Cerebellar nuclear complex (tissue), 1 donor: ENCODE results near the gene CIZ1.
A peak's percentile ranks its signal among the peaks of the same experiment; 100 is the strongest.
"Not testable (repeated sequence)": the region's sequence is repeated elsewhere in the genome, so short reads cannot be mapped to it uniquely, and the experiment has no call there.

ENCODE experiments used
- DNase-seq, 2 experiments: peaks; one replicate each; lab custom pipeline; 2025; lab: John Stamatoyannopoulos, UW

The CIZ1 gene

DNA sequence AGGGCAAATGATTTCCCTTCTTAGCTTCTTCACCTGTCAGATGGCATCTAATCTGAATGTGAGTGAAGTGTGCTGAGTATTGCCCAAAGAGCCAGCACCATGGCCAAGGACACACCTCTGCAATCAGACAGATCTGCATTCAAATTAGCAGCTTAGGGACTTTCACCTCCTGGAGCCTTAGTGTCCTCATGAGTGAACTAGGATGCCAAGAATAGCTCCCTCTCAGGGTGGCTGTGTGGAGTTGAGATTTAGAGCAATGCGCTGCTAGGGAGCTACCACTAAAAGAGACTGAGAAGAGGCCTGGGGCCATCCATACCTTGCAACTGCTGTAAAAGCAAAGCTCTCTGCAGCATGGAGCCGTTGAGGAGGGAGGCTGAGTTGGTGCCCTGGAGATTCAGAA lies 1.4 kb downstream of the CIZ1 start:
- no peak for DNase-seq

DNA sequence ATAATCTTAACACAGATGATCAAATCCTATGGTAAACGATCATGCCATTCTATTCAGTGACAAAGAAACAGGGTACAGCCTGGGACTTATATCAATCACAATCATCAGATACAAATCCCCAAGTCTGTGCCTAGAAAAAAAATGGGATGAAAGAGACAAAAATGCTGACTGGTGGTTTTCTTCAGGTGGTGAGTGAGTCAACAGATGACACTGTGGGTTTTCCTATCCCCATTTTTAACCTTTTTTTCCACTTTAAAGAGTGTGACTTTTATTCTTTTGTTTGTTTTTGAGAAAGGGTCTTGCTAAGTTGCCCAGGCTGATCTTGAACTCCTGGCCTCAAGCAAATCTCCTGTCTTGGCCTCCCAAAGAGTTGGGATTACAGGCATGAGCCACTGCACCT lies 3.2 kb downstream of the CIZ1 start:
- no peak for DNase-seq

DNA sequence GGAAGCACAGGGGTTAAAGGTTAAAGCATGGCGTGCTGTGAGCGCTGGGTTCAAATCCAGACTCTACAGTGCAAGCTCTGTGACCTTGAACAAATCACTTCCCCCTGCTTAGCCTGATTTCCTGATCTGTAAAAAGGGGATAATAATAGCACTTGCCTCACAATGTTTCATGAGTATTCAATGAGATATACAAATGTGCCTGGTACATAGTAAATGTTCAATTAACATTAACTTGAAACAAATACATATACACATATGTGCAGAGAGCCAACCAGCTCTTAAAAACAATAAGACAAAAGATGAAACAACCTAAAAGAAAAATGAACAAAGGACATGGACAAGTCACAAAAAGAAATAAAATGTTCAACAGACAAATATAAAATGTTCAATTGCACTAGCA lies 4.0 kb downstream of the CIZ1 start:
- no peak for DNase-seq

DNA sequence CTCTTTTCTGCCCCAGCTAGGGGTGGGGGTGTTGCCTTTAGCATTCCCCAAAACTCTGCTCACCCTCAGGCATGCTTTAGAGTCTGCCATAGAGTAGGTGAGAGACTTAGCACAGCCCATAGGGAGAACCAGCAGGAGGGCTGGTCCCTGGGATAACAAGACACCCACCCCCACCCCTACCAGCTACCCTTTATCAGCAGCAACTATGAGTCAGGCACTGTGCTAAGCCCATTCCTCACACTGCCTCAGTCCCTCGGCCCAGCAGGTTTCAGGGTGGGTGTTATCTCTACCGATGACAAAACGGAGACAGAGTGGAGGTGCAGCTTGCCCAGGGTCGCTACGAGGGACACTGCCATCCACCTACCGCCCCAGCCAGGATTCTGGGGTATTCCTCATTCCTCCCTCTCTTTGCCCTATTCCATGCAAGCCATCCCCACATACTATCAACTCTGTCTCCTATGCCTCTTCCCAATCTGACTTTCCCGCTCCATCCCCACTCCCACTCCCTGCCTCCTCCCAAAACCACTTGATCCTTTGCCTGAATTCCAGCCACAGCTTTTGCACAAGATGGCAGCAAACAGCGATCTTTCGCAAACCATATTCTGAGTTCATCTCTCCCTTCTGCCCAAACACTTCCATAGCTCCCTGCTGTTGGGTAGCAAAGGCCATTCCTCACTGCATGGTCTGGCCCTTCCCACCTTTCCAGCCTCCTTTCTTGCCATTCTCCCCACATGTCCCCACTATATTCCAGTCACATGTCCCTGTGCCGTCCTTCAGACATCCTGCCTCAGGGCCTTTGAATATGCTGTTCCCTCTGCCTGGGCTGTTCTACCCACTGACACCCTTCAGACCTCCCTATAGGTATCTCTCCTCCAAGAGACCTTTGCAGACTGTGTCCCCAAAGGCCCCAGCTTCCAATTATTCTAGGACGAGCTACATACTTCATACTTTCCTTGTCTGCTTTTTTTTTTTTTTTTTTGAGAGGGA lies 5.1 kb downstream of the CIZ1 start:
- no peak for DNase-seq

DNA sequence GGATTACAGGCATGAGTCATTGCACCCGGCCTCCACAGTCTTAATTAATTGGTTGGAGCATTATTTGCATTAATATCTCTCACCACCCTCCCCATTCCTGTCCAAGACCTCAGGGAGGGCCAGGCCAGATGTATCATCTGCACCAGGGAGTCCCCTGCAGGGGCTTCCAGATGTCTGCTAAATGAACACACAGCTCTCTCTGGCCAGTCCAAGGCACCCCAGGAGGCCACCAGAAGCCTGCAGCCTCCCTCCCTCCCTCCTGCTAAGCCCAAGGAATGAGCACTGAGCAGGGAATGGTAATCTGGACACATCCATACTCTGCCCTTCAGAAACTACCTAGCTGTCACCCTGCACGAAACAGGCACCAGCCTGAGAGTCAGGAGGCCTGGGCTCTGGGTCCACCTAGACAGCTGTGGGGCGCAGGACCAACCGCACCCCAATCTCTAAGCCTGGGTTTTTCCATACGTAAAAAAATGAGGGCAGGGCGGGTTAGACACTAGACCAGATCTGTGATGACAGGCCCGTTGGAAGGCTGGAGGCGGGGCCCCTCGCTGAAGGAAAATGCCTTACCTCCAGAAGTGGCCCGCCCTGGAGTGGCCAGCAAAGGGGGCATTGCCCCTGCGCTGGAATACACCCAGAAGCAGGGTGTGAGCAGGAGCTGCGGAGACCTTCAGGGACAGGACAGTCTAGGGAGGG lies 8.3 kb downstream of the CIZ1 start:
- no peak for DNase-seq

DNA sequence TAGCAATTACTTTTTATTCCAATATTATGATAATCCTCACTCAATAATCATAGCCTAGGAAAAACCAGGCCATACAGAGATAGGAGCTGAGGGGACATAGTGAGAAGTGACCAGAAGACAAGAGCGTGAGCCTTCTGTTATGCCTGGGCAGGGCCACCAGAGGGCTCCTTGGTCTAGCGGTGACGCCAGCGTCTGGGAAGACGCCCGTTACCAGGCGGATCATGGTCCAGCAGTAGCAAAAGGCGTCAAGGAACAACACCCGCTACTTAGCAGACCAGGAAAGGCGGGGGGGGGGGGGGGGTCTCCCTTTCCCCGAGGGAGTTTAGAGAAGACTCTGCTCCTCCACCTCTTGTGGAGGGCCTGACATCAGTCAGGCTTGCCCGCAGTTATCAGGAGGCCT lies 9.9 kb downstream of the CIZ1 start:
- DNase-seq, result not testable (repeated sequence)

DNA sequence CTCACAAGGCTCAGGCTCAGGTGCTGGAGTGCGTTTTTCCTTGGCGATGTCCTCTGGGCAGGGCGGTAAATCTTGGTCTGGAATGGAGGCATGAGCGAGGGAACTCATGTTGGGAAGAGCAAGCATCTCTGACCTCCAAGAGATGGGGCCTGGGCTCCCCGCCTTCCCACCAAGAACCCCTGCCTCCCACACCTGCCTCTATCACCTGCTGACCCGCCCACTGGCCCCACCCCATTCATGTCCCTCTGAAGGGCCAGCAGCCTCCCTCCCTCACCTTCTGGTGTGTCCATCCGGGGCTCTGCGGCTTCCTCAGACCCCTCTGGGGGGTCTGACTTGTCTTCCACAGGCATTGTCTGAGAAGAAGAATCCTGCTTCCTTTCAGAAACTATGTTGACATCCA lies 10.9 kb downstream of the CIZ1 start:
- DNase-seq, result no peak

DNA sequence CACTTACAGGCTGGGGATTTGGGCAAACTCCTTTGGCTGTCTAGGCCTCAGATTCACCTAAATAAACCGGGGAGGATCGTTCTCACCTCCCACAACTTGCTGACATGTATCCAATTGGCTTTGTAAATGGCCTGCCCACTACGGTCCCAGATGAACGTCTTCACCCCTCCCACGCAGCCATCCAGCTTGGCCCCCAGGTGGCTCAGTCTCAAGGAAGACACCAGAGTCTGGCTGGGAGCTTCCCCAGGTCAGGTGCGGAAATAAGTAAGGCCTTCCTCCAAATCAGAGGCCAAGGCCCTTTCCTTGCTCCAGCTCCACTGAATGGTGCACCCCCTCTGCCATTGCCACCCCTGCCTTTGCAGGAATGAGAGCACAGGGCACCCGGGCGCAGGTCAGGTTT lies 11.4 kb downstream of the CIZ1 start:
- DNase-seq, result no peak

DNA sequence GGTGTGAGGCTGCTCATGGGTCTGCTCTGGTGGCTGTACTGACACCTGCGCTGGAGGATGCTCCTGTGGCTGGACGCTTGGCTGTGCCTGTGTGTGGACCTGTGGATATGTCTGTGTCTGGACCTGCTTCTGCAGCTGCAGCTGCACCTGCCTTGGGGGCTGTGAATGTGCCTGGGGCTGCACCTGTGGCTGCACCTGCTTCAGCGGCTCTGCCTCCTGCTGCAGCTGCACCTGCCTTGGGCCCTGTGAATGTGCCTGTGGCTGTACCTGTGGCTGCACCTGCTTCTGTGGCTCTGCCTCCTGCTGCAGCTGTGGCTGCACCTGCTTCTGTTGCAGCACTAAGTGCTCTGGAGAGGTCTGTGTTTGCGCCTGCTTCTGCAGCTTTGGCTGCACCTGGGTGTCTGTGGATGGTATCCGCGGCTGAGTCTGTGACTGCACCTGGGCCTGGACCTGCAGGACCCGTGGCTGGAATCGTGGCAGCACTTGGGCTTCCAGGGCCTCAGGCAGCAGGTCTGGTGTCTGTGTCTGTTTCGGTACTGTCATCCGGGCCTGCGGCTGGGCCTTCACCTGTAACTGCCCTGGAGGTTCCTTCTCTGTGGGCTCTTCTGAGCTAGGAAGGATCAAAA lies 12.5 kb downstream of the CIZ1 start:
- DNase-seq, result no peak

DNA sequence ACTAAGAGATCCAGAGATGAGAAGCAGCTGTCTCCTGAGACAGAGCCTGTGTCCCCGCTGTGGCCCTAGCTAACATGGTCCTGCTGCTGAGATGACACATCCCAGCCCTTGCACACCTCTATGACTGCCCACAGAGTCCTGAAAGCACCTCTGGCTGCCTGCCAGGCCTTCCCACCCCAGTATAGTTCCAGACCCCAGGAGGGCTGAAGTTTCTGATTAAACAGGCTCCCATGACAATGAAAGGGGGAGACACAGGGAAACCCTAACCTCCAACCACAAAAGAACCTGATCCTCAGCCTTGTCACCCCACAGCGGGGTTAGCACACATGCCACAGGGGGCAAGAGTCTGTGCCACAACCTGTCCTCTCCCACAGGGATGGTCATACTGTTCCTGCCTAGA lies 15.6 kb downstream of the CIZ1 start:
- DNase-seq, result no peak

DNA sequence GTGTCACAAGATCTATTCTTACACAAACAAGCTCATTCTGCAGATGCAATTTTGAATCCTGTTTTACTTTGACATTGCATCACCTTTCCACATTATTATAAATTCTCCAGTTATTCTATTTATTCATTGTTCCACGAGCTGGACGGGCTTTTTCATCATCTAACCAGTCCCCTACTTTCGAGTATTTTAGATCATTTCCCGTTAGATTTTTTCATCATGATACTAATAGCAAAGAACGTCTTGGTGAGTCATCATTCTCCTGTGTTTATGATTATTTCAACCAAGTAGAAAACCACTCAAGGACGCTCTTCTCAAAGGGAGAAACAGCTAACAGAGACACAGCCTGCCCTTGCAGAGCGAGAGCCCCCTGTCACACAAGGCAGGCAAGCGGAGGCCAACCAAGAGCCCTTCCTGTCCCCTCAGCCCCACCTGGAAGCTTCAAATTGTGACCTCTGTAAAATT lies 16.2 kb downstream of the CIZ1 start:
- no peak for DNase-seq

DNA sequence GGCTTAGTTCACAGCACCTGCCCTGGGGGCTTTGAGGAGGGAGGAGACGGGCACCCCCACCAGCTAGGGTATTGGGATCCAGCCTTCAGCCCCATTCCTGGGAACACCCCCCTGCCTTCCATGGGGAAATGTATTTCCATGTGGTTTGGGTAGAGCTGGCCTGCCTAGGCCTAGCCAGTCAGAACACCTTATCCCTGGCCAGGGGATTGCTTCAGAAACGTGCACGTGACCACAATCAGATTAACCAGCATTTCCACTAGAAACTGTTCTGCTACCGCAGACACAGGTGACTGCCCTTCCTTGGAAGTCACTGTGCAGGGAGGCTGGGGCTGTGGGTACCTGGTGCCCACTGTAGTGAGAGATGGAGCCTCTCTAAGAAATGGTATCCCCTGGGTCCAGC lies 17.3 kb downstream of the CIZ1 start:
- no peak for DNase-seq

DNA sequence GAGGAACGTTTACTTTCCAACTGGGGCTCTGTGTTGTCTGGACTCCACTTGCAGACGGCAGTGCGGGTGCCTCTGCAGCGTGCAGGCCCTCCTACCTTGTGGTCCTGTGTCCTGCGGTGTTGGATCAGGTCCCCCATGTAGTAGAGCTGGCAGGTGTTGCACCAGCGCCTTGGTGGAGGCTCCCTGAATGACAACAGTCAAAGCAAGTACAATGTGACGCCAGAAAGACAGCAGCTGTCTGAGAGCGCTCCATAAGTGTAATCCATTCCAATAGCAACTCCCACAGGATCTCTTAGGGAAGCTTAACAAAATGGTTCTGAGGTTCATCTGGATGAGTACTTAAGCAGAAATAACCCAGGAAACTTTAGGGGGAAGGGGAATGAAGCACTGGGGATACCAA lies 21.4 kb downstream of the CIZ1 start:
- no peak for DNase-seq

DNA sequence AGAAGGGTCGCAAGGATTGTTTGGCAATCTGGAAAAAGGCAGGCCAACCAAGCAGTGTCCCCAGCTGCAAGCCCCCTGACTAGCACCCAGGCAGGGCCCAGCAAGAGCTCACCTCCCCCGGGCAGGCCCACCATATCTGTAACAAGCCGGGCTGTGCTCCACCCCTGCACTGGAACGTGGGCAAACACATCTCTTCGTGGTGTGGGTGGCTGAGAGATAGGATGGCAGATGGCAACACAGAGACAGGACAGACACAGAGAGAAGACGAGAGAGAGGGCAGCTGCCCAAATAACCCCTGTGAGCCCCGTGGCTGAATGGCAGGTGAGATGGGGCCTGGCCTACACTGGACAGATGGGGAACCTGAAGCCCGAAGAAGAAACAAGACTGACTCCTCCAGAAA lies 21.9 kb downstream of the CIZ1 start:
- no peak for DNase-seq

DNA sequence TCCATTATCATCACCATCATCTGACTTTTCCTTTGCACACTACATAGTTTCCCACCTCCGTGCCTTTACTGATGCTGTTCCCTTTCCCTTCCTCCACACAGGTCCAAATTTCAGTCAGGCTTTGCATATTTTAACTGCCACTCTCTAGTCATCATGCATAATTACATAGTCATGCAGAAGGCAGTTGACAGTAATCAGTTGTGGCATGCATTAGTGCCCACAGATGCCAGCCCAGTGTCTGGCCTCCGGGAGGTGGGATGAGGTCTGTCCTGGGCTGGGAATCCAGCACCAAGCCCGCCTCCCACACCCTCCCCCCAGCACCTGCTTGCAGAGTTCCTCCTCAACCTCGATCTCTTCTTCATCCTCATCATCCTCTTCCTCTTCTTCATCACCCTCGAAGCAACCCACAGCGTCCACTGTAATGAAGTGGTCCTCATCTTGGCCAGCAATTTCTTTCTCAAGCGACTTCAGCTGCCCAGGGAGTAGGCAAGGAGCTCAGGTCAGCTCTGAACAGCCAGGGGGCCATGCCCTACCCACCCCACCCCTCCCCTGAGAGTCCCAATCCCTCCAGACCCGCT lies 22.6 kb downstream of the CIZ1 start:
- DNase-seq, result peak in 1 of 2 experiments; percentile 18

DNA sequence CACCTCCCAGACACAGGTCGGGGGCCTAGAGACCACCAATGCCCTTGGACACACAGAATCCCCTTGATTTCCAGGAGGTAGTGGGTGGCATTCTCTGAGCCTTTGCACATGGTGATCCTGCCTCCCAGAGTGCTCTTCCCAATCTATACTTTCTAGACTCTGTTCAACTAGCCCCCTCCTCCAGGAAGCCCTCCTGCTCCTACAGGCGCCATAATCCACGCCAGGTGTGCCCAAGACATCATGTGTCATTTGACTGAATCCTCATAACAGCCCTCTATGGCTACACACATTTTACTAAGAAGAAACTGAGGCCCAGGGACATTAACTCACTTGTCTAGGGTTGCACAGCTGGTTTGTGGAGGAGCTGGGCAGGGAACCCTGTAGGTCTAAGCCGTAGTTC lies 24.2 kb downstream of the CIZ1 start:
- no peak for DNase-seq

DNA sequence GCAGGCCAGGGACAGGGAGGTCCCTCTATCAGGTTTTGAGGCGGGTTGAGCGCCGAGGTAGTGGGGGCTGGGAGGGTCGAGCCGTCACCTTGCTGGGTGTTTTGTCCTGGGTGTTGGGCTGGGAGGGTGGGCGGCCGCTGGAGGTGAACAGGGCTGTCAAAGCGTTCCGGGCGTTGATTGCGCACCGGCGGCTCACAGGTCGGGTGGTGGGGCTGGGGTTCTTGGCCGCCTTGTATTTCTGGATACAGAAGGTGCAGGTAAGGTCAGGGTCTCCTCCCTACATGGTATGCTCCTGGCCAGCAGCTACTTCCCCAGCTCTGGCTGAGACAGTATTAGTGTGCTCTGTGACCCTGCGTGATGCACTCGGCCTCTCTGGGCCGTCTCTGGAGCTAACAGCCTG lies 25.2 kb downstream of the CIZ1 start:
- DNase-seq, result no peak

DNA sequence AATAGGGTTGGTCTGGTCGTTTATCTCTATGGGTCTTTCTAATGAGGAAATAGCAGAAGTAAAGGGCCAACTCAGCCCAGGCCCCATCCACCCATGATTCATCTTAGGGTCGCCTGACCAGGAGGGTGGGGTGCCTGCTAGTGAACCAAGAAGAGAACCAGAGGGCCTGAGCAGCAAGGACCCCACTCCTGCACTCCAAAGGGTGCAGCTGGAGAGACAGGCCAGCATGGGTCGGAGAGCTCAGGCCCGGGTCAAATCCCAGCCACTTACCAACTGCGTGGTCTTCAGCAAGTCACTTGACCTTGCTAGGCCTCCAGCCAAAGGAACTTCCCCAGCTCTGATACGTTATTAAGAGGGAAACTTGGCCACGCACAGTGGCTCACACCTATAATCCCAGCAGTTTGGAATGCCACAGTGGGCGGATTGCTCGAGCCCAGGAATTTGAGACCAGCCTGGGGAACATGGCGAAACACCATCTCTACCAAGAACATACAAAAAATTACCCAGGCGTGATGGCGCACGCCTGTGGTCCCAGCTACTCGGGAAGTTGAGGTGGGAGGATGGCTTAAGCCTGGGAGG lies 27.0 kb downstream of the CIZ1 start:
- DNase-seq, result no peak

DNA sequence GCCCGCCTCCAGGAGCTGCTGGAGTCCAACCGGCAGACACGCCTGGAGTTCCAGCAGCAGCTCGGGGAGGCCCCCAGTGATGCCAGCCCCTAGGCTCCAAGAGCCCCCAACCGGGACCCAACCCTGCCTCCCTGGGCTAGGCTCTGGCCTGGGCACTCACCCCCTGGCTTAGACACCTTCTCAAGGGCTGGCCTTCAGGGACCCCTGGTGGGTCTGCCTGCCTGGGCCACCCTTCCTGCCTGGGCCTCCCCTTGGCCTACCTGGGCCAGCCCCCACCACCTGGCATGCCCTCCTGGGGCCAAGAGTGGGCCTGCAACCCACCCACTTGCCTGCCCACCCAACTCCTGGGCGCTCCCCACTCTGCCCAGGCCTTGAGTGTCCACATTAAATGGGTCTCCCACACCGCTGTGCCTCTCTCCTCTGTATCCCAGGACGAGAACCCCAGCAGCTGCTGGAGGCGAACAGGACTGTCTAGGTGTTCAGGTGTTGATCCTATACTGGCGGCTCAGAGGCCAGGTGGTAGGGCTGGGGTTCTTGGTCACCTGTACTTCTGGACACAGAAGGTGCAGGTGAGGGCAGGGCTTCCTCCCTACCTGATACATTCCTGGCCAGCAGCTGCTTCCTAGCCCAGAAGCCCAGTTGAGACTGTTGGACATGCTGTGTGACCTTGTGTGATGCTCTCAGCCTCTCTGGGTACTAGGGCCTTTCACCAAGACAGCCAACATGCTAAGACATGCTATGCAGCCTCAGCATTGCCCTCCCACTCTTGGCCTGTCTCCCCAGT lies 27.7 kb downstream of the CIZ1 start:
- DNase-seq, result no peak

DNA sequence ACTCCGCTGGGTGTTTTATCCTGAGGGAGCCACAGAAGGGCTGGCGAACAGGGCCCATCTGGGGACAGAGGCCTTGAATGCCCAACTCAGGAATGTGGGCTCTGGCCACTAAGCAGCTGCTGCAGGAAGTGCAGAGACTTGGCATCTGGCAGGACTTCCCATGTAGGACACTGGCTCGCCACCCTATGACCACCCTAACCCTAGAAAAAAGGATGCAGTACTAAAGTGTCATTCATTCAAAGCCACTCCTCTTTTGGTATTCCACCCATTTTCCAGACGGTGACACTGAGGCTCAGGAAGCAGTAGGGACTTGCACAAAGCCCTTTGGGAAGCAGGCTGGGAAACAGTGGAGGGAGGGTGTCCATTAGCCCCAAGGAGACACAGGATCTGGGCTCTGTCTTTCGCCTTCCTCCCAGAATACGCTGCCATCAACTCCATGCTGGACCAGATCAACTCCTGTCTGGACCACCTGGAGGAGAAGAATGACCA lies 28.3 kb downstream of the CIZ1 start:
- no peak for DNase-seq
